ENCODE data around the gene ANTKMT. TPM values are rescaled to one million over a fixed set of nuclear protein-coding genes. Genes with fewer than 3 reads are reported as not detected.

ANTKMT gene
- total RNA-seq, 1 experiment from 2014 or later: 27.0 TPM

DNA sequence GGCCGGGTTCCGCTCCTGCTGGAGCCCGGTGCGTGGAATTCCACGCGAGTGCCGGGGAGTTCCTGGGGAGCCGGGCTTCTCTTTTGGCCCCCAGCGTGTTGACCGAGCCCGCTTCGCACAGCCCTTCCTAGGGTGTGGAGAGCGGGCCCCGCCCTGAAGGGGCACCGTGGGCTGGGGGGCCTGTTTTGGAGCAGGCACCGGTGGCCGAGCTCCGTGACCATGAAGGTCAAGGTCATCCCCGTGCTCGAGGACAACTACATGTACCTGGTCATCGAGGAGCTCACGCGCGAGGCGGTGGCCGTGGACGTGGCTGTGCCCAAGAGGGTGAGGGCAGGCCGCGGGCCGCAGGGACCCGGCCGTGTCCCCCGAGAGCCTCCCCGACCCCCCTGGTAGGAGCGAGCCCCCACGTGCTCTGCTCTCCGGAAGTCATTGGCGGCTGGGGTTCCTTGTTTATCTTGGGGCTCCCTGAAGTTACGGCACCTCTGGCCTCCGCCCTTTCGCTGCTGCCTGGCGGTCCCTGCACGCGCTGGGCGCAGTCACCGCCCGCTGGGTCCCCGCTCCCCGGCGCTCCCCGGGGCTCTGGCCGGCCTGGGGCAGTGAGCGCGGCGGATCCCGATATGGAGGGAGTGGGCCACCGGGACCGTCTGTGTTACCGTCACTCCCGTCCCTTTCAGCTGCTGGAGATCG is 6.5 kb downstream of the ANTKMT start:
- H3K27me3 ChIP-seq: peaks cover 2% of the 10 kb centered on the region; the same call in 1 of the 2 replicates

GRCh38 chr16:728131-728889 is 7.4 kb downstream of the ANTKMT start:
- H3K36me3 ChIP-seq: peaks cover 11% of the 10 kb centered on the region
- H3K27me3 ChIP-seq: peaks cover 2% of the 10 kb centered on the region; the same call in 1 of the 2 replicates
- H3K4me3 ChIP-seq: peak overlapping the region; percentile 51
- peak; percentile 88 for DNase-seq
- no peaks in the 10 kb centered on the region for H3K9me3 ChIP-seq

More for the DNA sequence above, 6.5 kb downstream of the ANTKMT start:
- Histone ChIP-seq H3K4me3 (peak overlapping the region; percentile 51), H3K9me3 (no peaks in the 10 kb centered on the region), H3K36me3 (peaks cover 7% of the 10 kb centered on the region)
- DNase-seq: no peak

DNA sequence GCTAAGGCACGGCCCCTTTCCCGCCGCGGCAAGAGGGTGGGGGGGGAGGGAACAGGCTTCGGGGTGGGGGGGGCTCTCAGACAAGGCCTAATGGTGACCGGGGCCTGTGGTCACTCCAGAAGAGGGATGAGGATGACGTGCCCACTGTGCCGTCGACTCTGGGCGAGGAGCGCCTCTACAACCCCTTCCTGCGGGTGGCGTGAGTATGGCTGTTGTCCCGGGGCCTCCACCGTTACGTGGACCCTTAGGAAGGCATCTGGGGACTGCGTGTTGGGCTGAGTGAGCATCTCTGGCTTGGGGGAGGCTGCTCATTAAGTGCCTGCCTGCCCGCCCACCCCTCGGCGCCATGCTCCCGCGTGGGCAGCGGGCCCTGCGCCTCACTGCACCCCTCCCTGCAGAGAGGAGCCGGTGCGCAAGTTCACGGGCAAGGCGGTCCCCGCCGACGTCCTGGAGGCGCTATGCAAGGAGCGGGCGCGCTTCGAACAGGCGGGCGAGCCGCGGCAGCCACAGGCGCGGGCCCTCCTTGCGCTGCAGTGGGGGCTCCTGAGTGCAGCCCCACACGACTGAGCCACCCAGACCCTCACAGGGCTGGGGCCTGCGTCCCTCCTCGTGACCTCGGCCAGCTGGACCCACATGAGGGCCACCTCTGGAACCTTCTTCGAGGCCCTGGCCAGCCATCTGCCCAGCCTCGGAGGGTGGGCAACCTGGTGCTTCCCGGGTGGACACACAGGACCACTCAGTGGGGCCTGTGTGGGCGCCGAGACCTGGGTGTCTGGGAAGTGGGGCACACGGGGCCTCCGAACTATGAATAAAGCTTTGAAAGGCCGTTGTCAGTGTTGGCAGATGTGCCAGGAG is 8.2 kb downstream of the ANTKMT start:
- DNase-seq: no peak
- Histone ChIP-seq H3K27me3 (peaks cover 2% of the 10 kb centered on the region; the same call in 1 of the 2 replicates), H3K4me3 (no peak overlapping the region), H3K36me3 (peaks cover 19% of the 10 kb centered on the region), H3K9me3 (no peaks in the 10 kb centered on the region)

DNA sequence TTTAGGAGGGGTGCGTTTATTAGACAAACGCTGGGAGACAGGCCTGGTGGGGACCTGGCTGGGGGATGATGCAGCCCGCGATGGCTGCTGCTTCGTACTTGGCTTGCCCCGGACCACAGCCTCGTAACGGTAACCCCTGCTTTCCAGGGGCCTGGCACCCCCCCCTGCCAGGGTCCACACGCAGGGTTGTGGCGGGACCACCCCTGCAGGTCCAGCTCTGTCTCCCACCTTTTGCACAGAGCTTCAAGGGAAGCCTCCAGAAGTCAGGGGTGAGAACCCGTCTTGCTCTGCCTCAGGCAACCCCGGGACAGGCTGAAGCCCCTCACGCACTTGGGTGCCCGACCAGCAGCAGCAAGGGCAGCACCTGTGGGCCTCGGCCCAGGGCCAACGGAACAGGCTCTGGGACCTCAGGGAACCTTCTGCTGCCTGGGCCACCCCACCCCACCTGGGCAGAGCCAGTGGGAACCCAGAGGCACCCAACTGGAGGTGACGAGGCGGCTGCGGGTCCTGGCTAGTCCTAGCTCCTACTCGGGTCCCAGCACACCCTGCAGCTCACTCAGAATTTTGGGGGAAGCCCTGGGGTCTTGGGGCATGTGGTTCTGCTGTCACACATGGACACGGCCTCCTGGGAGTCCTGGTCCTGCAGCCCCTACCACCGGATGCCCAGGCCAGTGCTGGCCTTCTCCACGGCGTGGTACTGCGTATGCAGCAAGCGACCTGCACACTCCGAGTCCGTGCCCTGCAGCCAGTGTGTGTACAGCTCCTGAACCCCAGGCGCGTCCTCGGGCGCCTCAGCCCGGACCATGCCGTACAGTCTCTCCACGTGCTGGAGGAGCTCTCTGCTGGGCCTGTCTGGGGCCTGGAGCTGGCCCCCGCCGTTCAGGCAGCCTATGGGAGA is 9.1 kb downstream of the ANTKMT start:
- Histone ChIP-seq H3K4me3 (no peak overlapping the region), H3K27me3 (peaks cover 2% of the 10 kb centered on the region; the same call in 1 of the 2 replicates), H3K9me3 (no peaks in the 10 kb centered on the region), H3K36me3 (peaks cover 19% of the 10 kb centered on the region)
- no peak for DNase-seq

- no peak for DNase-seq
- H3K36me3 ChIP-seq: peaks cover 25% of the 10 kb centered on the region
Measured at GRCh38 chr16:730666-731509, 9.9 kb downstream of the ANTKMT start.

GRCh38 chr16:732332-732731 is 11.4 kb downstream of the ANTKMT start:
- H3K27me3 ChIP-seq: no peaks in the 10 kb centered on the region
- H3K4me3 ChIP-seq: no peak overlapping the region
- peaks cover 37% of the 10 kb centered on the region for H3K36me3 ChIP-seq
- no peaks in the 10 kb centered on the region for H3K9me3 ChIP-seq
- DNase-seq: no peak

More at GRCh38 chr16:730666-731509, 9.9 kb downstream of the ANTKMT start:
- Histone ChIP-seq H3K4me3 (no peak overlapping the region), H3K27me3 (peaks cover 2% of the 10 kb centered on the region; the same call in 1 of the 2 replicates), H3K9me3 (no peaks in the 10 kb centered on the region)

- Histone ChIP-seq H3K9me3 (no peaks in the 10 kb centered on the region), H3K36me3 (peaks cover 41% of the 10 kb centered on the region), H3K4me3 (no peak overlapping the region), H3K27me3 (no peaks in the 10 kb centered on the region)
- no peak for DNase-seq
Measured at GRCh38 chr16:732936-733335, 12.0 kb downstream of the ANTKMT start.

DNA sequence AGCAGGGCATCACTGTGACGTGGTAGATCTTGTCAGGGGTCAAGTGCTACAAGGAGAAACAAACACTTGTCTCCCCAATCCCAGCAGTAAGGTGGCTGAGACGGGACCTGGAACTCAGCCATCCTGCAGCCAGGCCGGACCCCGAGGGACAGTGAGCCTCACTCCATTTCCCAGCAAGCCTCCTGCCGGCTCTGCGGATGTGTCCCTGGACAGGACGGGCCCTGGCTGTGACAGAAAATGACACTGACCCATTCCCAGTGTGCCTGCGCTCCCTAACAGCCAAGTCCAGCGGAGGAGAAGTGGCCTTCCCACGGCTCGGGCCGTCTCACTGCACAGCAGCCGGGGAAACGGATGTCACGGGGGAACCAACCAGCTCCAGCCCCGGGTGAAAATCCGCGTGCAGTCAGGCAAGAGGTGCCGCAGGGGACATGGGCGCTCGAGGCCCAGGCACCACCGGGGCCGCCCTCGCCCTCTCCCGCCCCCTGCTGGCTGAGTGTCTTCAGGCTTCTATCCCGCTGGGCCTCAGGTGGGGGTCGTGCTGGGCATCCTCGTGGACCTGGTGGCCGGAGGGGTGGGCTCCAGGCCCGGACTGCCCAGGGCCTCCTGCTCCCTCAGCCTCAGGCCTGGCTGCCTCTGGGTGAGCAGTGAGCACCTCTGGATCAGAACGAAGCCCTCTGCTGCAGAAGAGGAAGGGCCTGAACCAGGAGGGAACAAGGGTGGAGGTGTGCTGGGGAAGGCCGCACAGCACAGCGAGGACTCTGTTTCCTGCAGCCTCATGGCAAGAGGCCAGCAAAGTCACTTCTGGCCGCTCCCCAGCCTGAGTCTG is 12.6 kb downstream of the ANTKMT start:
- Histone ChIP-seq H3K9me3 (no peaks in the 10 kb centered on the region), H3K4me3 (no peak overlapping the region), H3K36me3 (peaks cover 44% of the 10 kb centered on the region), H3K27me3 (no peaks in the 10 kb centered on the region)
- no peak for DNase-seq

GRCh38 chr16:734208-734980 is 13.4 kb downstream of the ANTKMT start:
- Histone ChIP-seq H3K9me3 (no peaks in the 10 kb centered on the region), H3K27me3 (no peaks in the 10 kb centered on the region), H3K36me3 (peaks cover 51% of the 10 kb centered on the region), H3K4me3 (no peak overlapping the region)
- DNase-seq: no peak

DNA sequence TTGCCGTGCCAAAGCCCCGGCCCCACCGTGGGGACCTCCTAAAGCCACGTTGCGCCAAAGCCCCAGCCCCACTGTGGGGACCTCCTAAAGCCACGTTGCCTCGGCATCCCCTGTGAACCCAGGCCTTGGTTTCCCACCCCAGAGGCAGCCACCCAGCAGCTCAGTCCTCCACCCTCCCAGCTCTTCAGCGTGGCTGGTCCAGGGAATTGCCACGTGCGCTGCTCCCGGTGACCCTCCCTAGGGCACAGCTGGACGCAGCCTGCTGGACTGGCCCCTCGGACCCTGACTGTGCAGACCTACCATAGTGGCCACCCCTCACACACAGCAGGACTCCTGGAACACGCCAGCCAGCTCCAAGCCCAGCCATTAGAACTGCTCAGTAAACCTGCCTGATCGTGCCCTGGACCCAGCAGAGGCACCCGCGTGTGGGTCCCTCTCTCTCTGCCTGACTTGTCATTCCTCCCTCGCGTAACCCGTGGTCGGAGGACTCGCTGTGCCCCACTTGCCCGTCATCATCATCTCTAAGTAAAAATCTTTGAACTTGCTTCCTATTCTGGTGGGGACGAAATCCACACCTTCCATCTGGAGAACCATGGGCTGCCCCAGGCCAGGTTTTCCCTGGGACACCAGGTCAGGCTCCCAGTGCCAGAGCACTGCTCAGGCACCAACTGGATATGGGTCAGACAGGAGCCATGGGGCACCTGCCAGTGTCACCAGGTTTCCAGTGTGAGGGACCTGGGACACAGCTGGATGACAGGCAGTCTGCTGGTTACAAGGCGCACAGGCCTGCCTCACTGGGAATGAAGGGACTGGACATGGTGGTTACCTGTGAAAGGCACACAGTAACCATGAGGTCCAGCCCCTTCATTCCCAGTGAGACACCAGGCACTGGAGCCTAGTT is 14.3 kb downstream of the ANTKMT start:
- Histone ChIP-seq H3K4me3 (no peak overlapping the region), H3K36me3 (peaks cover 51% of the 10 kb centered on the region), H3K27me3 (no peaks in the 10 kb centered on the region), H3K9me3 (no peaks in the 10 kb centered on the region)
- no peak for DNase-seq

DNA sequence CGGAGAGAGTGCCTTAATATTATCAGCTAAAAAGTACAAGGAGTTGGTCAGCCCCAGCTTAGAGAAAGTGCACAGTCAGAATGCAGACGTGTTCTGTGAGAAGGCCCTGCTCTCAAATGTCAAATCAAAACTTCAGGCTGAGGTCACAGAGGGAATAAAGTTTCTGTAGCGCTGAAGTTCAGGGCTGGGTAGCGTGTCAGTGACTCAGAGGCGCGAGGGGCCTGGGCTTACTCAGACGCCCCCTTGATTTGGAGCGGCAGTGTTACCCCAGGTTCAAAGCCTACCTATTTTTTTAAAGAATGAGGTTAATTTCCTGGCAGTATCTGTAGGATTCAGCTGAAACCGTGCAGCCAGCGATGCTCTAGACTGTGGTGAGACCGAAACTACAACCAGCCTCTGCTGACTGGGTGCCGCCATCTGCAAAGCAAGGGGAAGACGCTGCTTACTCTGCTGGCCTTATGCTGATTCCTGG is 15.1 kb downstream of the ANTKMT start:
- H3K9me3 ChIP-seq: no peaks in the 10 kb centered on the region
- no peak for DNase-seq
- peaks cover 55% of the 10 kb centered on the region for H3K36me3 ChIP-seq
- no peaks in the 10 kb centered on the region for H3K27me3 ChIP-seq
- H3K4me3 ChIP-seq: no peak overlapping the region

GRCh38 chr16:736936-737481 is 16.1 kb downstream of the ANTKMT start:
- Histone ChIP-seq H3K36me3 (peaks cover 52% of the 10 kb centered on the region), H3K9me3 (no peaks in the 10 kb centered on the region), H3K27me3 (no peaks in the 10 kb centered on the region), H3K4me3 (no peak overlapping the region)
- DNase-seq: no peak
